Measurements from ENCODE around the gene OXSM.

GRCh38 chr3:25782938-25783660, 6.8 kb upstream of the OXSM start, which contains the start of gene NGLY1:
- TF ChIP-seq CTCF (conservative IDR thresholded peaks at IDR 0.05) (no peak; the same call in 1 of the 2 replicates), ZFX (IDR thresholded peaks at IDR 0.05) (peak; percentile 59)
